Endothelial cell of umbilical vein (primary cell): Measurements from ENCODE around the gene TRPC3. TPM values are rescaled to one million over a fixed set of nuclear protein-coding genes. Genes with fewer than 3 reads are reported as not detected.

Experiments
- BruUV-seq: library from RNA; stranded (reverse); fragments of 400-500 nt; replicated peaks from 2 replicates; lab custom pipeline; 2021; lab: Mats Ljungman, UMichigan
- CTCF ChIA-PET: fragments of 300-600, 350-600 bp; sonication (Branson Sonifier 250); formaldehyde crosslinking; loops from one replicate; lab custom pipeline; 2021; ENCODE audit warnings: antibody characterized with exemption, inconsistent platforms; lab: Charles Lee
- POLR2A ChIA-PET: fragments of 300-600, 350-600 bp; sonication (Branson Sonifier 250); formaldehyde crosslinking; loops from one replicate; lab custom pipeline; 2021; ENCODE audit warnings: antibody characterized with exemption, inconsistent platforms; lab: Charles Lee
- DNase-seq: peaks from one replicate; pipeline ENCODE4 v3.0.0-alpha.2; 2011; ENCODE audit warnings: low read depth, low spot score
- FAIRE-seq: peaks from 2 replicates; lab custom pipeline; 2011; peaks lifted over from hg19 to GRCh38; lab: Jason Lieb, UNC
- H2AFZ ChIP-seq: 2 replicates; pipeline ENCODE4 v1.6.0; 2012; ENCODE audit warnings: low read depth, low read length, control low read depth, inconsistent platforms
- H3K27ac ChIP-seq: 2 replicates; pipeline ENCODE4 v1.5.1; 2011; ENCODE audit warnings: low read depth, mild to moderate bottlenecking, control low read depth, low read length, moderate library complexity; ENCODE audit not compliant: insufficient read depth
- H3K27me3 ChIP-seq, 2 experiments: 2 replicates each; pipeline versions ENCODE4 v1.6.0 to v1.6.1; 2011; ENCODE audit warnings: low read length in 2 of 2, mixed read lengths in 1 of 2; ENCODE audit not compliant: control insufficient read depth in 2 of 2, insufficient read depth in 2 of 2
- H3K36me3 ChIP-seq, 2 experiments: 2 replicates in 1 of 2; 3 replicates in 1 of 2; pipeline ENCODE4 v1.5.1; 2011; ENCODE audit warnings: low read length in 2 of 2, mild to moderate bottlenecking in 1 of 2, moderate library complexity in 1 of 2; ENCODE audit not compliant: control insufficient read depth in 2 of 2, insufficient read depth in 2 of 2; ENCODE audit errors: extremely low read depth in 1 of 2
- H3K4me1 ChIP-seq: 3 replicates; pipeline ENCODE4 v1.5.1; 2011; ENCODE audit warnings: mild to moderate bottlenecking, low read length; ENCODE audit not compliant: control insufficient read depth, insufficient read depth; ENCODE audit errors: extremely low read depth
- H3K4me2 ChIP-seq: 2 replicates; pipeline ENCODE4 v1.6.1; 2011; ENCODE audit warnings: low read length, control low read depth, mixed read lengths; ENCODE audit not compliant: insufficient read depth
- H3K4me3 ChIP-seq, 3 experiments: fragments of 200-600 bp in 1 of 3; sonication (generic), shearing (Covaris generic) in 1 of 3; replicated peaks in 1 of 3; 2 replicates each; pipeline ENCODE4 v1.5.1; 2011 to 2016; ENCODE audit warnings: control low read depth in 3 of 3, low read length in 3 of 3, mild to moderate bottlenecking in 2 of 3, inconsistent platforms in 1 of 3, low read depth in 1 of 3, moderate library complexity in 1 of 3; ENCODE audit not compliant: insufficient read depth in 1 of 3
- H3K79me2 ChIP-seq: 2 replicates; pipeline ENCODE4 v1.6.0; 2012; ENCODE audit warnings: low read length, inconsistent platforms; ENCODE audit not compliant: control insufficient read depth, insufficient read depth
- H3K9ac ChIP-seq: replicated peaks from 2 replicates; pipeline ENCODE3; 2011; ENCODE audit warnings: low read length, control low read depth; ENCODE audit not compliant: insufficient read depth; ENCODE audit errors: extremely low read depth
- H3K9me1 ChIP-seq: replicated peaks from 3 replicates; pipeline ENCODE4 v1.6.0; 2011; ENCODE audit warnings: mild to moderate bottlenecking, low read length; ENCODE audit not compliant: control insufficient read depth, insufficient read depth; ENCODE audit errors: extremely low read depth
- H3K9me3 ChIP-seq: replicated peaks from 2 replicates; pipeline ENCODE4 v1.5.1; 2012; ENCODE audit warnings: low read length, inconsistent platforms; ENCODE audit not compliant: control insufficient read depth, insufficient read depth
- H4K20me1 ChIP-seq: replicated peaks from 2 replicates; pipeline ENCODE3; 2011; ENCODE audit warnings: mild to moderate bottlenecking, low read length; ENCODE audit not compliant: control insufficient read depth, insufficient read depth; ENCODE audit errors: extremely low read depth
- EZH2 ChIP-seq: IDR thresholded peaks from 2 replicates; pipeline ENCODE4 v1.6.1; 2012; ENCODE audit warnings: borderline replicate concordance, low read depth, mild to moderate bottlenecking, moderate library complexity, low read length, inconsistent platforms; ENCODE audit not compliant: severe bottlenecking
- FOS ChIP-seq: IDR thresholded peaks from 2 replicates; pipeline ENCODE4 v1.6.1; 2011; ENCODE audit warnings: mild to moderate bottlenecking, low read length, moderate library complexity, borderline replicate concordance; ENCODE audit not compliant: insufficient read depth
- GATA2 ChIP-seq: IDR thresholded peaks from 2 replicates; pipeline ENCODE4 v1.7.0; 2011; ENCODE audit warnings: low read depth, mild to moderate bottlenecking, moderate library complexity, mixed read lengths, low read length; ENCODE audit not compliant: insufficient read length, insufficient read depth
- JUN ChIP-seq: IDR thresholded peaks from 2 replicates; pipeline ENCODE4 v1.6.1; 2011; ENCODE audit warnings: borderline replicate concordance, low read depth; ENCODE audit not compliant: insufficient read length, insufficient read depth
- MYC ChIP-seq: IDR thresholded peaks from one replicate; pipeline ENCODE4 v1.6.1; 2011; ENCODE audit warnings: mild to moderate bottlenecking, low read depth, low read length
- POLR2A ChIP-seq: IDR thresholded peaks from 2 replicates; pipeline ENCODE4 v1.6.1; 2012; ENCODE audit warnings: low read depth, mild to moderate bottlenecking, control low read depth, low read length
- POLR2AphosphoS5 ChIP-seq: IDR thresholded peaks from 2 replicates; pipeline ENCODE4 v1.6.1; 2012; ENCODE audit warnings: low read depth, mild to moderate bottlenecking, control low read depth, low read length, moderate library complexity; ENCODE audit not compliant: insufficient read depth
- dilution Hi-C: fragments of 300-500 bp; cut with MboI; formaldehyde crosslinking; loops from one replicate; pipeline ENCODE4 v1.15.0; 2019; ENCODE audit warnings: low sequenced_read_pairs; ENCODE audit not compliant: extremely low pct_ligation_motif_present
- intact Hi-C: fragments of 100-400 bp; cut with micrococcal nuclease; formaldehyde crosslinking; loops from one replicate; pipeline ENCODE4 v1.10.0; 2022
- polyA plus RNA-seq, 4 experiments: library from polyadenylated mRNA; depleted of rRNA in 3 of 4; stranded (reverse) in 3 of 4; unstranded in 1 of 4; fragments of >200 nt; gene quantifications; 2 replicates each; pipeline versions ENCODE4 v1.2.1 to v1.2.3, GENCODE V29; 2011 to 2012; ENCODE audit warnings: missing spikeins in 1 of 4
- total RNA-seq: library from RNA; stranded (reverse); gene quantifications from 2 replicates; pipeline ENCODE4 v1.2.3, GENCODE V29; 2021
- TF ChIP-seq, protein P1 (sequence below): IDR thresholded peaks from 2 replicates; pipeline ENCODE4 v1.6.1; 2011; ENCODE audit not compliant: insufficient read depth, insufficient read length
- TF ChIP-seq, protein P2 (sequence below), 2 donors: IDR thresholded peaks; 1 replicate in 1 of 2; 2 replicates in 1 of 2; pipeline ENCODE4 v1.5.1; 2011; ENCODE audit warnings: low read length in 2 of 2, mild to moderate bottlenecking in 2 of 2, moderate library complexity in 2 of 2, control low read depth in 1 of 2, inconsistent platforms in 1 of 2, low read depth in 1 of 2; ENCODE audit not compliant: insufficient read depth in 1 of 2; ENCODE audit errors: extremely low read depth in 1 of 2

The TRPC3 gene
- total and polyA plus RNA-seq, 2 donors (not counting 3 experiments of a cell fraction or from before 2014, with no cell fraction given), result not detected

GRCh38 chr4:121980643-121981042 is 28.8 kb upstream of the TRPC3 start:
- H3K27ac ChIP-seq, result no peak overlapping the region
- CTCF ChIA-PET, result interaction anchor here (1.0 to 1.5 kb wide), 2 partner anchors 10 to 202 kb away, joined by 3 to 5 read pairs; no protein-coding TSS in a partner anchor
- no peaks in the 10 kb centered on the region for H3K9me3 ChIP-seq
- no peak overlapping the region for H3K4me3 ChIP-seq
- H3K79me2 ChIP-seq, result no peaks in the 10 kb centered on the region
- no peaks in the 10 kb centered on the region for H3K36me3 ChIP-seq
- DNase-seq (no peak), FAIRE-seq (no peak)
- H2AFZ ChIP-seq, result no peak overlapping the region
- H3K9ac ChIP-seq, result no peak overlapping the region
- no peaks in the 10 kb centered on the region for H3K9me1 ChIP-seq
- dilution Hi-C loops (no loop called here), intact Hi-C loops (no loop called here)
- TF ChIP-seq, protein P1, sequence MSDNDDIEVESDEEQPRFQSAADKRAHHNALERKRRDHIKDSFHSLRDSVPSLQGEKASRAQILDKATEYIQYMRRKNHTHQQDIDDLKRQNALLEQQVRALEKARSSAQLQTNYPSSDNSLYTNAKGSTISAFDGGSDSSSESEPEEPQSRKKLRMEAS, result no peak
- TF ChIP-seq FOS (no peak), JUN (no peak), GATA2 (no peak), MYC (no peak), EZH2 (no peak), POLR2A (no peak), POLR2AphosphoS5 (no peak)
- TF ChIP-seq, protein P2, sequence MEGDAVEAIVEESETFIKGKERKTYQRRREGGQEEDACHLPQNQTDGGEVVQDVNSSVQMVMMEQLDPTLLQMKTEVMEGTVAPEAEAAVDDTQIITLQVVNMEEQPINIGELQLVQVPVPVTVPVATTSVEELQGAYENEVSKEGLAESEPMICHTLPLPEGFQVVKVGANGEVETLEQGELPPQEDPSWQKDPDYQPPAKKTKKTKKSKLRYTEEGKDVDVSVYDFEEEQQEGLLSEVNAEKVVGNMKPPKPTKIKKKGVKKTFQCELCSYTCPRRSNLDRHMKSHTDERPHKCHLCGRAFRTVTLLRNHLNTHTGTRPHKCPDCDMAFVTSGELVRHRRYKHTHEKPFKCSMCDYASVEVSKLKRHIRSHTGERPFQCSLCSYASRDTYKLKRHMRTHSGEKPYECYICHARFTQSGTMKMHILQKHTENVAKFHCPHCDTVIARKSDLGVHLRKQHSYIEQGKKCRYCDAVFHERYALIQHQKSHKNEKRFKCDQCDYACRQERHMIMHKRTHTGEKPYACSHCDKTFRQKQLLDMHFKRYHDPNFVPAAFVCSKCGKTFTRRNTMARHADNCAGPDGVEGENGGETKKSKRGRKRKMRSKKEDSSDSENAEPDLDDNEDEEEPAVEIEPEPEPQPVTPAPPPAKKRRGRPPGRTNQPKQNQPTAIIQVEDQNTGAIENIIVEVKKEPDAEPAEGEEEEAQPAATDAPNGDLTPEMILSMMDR (IDR thresholded peaks at IDR 0.05; ENCODE audit: extremely low read depth in 1 of 2, insufficient read depth in 1 of 2, low read depth in 1 of 2, low read length in 2 of 2), result no peak
- BruUV-seq, result no TSS peak
- H3K4me2 ChIP-seq, result no peak overlapping the region
- H3K27me3 ChIP-seq, result peaks cover 2 to 4% of the 10 kb centered on the region in 2 experiments
- H3K4me1 ChIP-seq, result no peaks in the 10 kb centered on the region
- no peaks in the 10 kb centered on the region for H4K20me1 ChIP-seq
- POLR2A ChIA-PET, result no interaction called here
